GM10248 (cell line): ENCODE data around the gene TPM2.
A peak's percentile ranks its signal among the peaks of the same experiment; 100 is the strongest.

ENCODE experiments used
- CTCF ChIA-PET: fragments of 300-600 bp; sonication (Branson Sonifier 250); formaldehyde crosslinking; extraction: SDS; loops from one replicate; lab custom pipeline; 2021; ENCODE audit warnings: antibody characterized with exemption; lab: Yijun Ruan, JAX
- POLR2A ChIA-PET: fragments of 350-650 bp; sonication (Branson Sonifier 250); formaldehyde crosslinking; extraction: SDS; loops from one replicate; lab custom pipeline; 2020; ENCODE audit warnings: antibody characterized with exemption; lab: Yijun Ruan, JAX
- DNase-seq: peaks from one replicate; pipeline ENCODE4 v3.0.0; 2012; ENCODE audit errors: extremely low spot score
- CTCF ChIP-seq: IDR thresholded peaks from 2 replicates; pipeline ENCODE4 v1.5.1; 2012; ENCODE audit warnings: mild to moderate bottlenecking, low read depth; ENCODE audit errors: extremely low read depth, missing control alignments, control extremely low read depth

The TPM2 gene

GRCh38 chr9:35729101-35729500, 39.4 kb upstream of the TPM2 start:
- no peak for DNase-seq
- ChIA-PET CTCF (interaction anchor here (0.6 to 11.0 kb wide), 18 partner anchors 13 to 129 kb away, joined by 3 to 134 read pairs (median 8); partner anchors contain the start of genes GBA2, RGP1 and TPM2), POLR2A (interaction anchor here (1.3 kb wide), 1 partner anchor 20 kb away, joined by 4 read pairs; the partner anchor contains the start of genes GBA2 and RGP1)
- TF ChIP-seq CTCF = no peak

GRCh38 chr9:35728041-35728971, 38.6 kb upstream of the TPM2 start:
- no peak for TF ChIP-seq CTCF
- CTCF ChIA-PET = interaction anchor here (0.6 to 11.0 kb wide), 28 partner anchors 8 to 128 kb away, joined by 3 to 134 read pairs (median 5); partner anchors contain the start of genes CCDC107, GBA2, HINT2 and RGP1
- POLR2A ChIA-PET = interaction anchor here (0.6 to 1.5 kb wide), 4 partner anchors 18 to 614 kb away, joined by 3 to 5 read pairs (median 4); partner anchors contain the start of genes GBA2, RGP1 and TPM2
- peak; percentile 73 for DNase-seq

GRCh38 chr9:35727676-35728040, 37.9 kb upstream of the TPM2 start:
- DNase-seq = no peak
- TF ChIP-seq CTCF = no peak
- POLR2A ChIA-PET = interaction anchor here (0.6 to 1.5 kb wide), 2 partner anchors 18 to 38 kb away, joined by 3 read pairs; partner anchors contain the start of gene TPM2

GRCh38 chr9:35726931-35727330, 37.2 kb upstream of the TPM2 start:
- POLR2A ChIA-PET = interaction anchor here (1.1 to 1.7 kb wide), 2 partner anchors 11 to 31 kb away, joined by 3 to 4 read pairs; no protein-coding TSS in a partner anchor

More at GRCh38 chr9:35727676-35728040, 37.9 kb upstream of the TPM2 start:
- CTCF ChIA-PET = interaction anchor here (0.7 to 11.0 kb wide), 25 partner anchors 9 to 174 kb away, joined by 3 to 134 read pairs (median 5); partner anchors contain the start of genes CCDC107, GBA2, HINT2 and RGP1

GRCh38 chr9:35725362-35725761, 35.6 kb upstream of the TPM2 start:
- no peak for TF ChIP-seq CTCF
- ChIA-PET CTCF (interaction anchor here (0.9 to 11.0 kb wide), 7 partner anchors 11 to 826 kb away, joined by 3 to 134 read pairs (median 5); partner anchors contain the start of genes GBA2 and RGP1), POLR2A (interaction anchor here (1.7 kb wide), 1 partner anchor 29 kb away, joined by 4 read pairs; no protein-coding TSS in a partner anchor)
- no peak for DNase-seq

More at GRCh38 chr9:35726931-35727330, 37.2 kb upstream of the TPM2 start:
- peak; percentile 39 for TF ChIP-seq CTCF
- CTCF ChIA-PET = interaction anchor here (0.7 to 11.0 kb wide), 15 partner anchors 9 to 173 kb away, joined by 3 to 134 read pairs (median 8); partner anchors contain the start of genes CCDC107, GBA2, HINT2 and RGP1
- DNase-seq = no peak

GRCh38 chr9:35723908-35724307, 34.2 kb upstream of the TPM2 start:
- TF ChIP-seq CTCF = no peak
- ChIA-PET CTCF (interaction anchor here (1.0 to 11.0 kb wide), 4 partner anchors 18 to 28 kb away, joined by 3 to 134 read pairs (median 66); partner anchors contain the start of genes GBA2 and RGP1), POLR2A (no interaction called here)

More at GRCh38 chr9:35723908-35724307, 34.2 kb upstream of the TPM2 start:
- DNase-seq = no peak
